Limb (tissue), 2 donors: Measurements from ENCODE around the gene SFXN1.
"Not testable (repeated sequence)": the region's sequence is repeated elsewhere in the genome, so short reads cannot be mapped to it uniquely, and the experiment has no call there.

Source experiments
- DNase-seq, 2 donors: peaks; one replicate each; pipeline ENCODE4 v3.0.0-alpha.2; 2016; ENCODE audit errors: extremely low spot score in 2 of 2

The SFXN1 gene, protein sequence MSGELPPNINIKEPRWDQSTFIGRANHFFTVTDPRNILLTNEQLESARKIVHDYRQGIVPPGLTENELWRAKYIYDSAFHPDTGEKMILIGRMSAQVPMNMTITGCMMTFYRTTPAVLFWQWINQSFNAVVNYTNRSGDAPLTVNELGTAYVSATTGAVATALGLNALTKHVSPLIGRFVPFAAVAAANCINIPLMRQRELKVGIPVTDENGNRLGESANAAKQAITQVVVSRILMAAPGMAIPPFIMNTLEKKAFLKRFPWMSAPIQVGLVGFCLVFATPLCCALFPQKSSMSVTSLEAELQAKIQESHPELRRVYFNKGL

DNA sequence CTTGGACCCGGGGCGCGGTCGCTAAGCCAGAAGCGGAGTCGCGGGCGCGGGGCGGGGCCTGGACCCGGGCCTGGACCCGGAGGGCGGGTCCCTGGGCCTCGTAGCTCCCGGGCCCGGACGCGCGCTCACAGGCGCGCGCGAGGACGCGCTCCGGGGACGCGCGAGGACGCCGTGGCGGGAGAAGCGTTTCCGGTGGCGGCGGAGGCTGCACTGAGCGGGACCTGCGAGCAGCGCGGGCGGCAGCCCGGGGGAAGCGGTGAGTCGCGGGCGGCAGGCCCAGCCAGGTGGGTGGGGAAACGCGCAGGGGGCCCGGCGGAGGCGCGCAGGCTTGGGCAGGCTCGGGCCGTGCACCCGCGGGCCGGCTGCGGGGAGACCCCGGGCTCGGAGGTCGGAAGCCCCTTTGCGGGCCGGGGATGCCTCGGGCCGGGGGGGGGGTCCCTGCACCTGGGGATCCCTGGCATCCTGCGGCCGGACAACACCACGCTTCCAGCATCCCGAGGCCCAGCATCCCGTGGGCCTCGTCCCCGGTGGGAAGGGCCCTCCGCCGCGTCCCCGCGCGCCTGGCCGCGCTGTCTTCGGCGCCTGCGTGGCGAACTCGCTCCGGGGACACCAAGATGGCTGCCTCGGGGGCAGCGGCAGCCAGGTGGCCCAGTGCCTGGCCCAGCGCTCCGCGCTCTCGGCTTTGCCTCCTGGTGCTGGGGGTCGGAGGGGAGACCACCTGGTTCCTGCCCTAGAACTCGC, at the start of gene SFXN1:
SFXN1 (plus strand) TSS at position 177 of the 741 bp plus-strand sequence. CDS start 13,544 bp downstream, outside the sequence.
- DNase-seq = peak; percentile 74 to 91

DNA sequence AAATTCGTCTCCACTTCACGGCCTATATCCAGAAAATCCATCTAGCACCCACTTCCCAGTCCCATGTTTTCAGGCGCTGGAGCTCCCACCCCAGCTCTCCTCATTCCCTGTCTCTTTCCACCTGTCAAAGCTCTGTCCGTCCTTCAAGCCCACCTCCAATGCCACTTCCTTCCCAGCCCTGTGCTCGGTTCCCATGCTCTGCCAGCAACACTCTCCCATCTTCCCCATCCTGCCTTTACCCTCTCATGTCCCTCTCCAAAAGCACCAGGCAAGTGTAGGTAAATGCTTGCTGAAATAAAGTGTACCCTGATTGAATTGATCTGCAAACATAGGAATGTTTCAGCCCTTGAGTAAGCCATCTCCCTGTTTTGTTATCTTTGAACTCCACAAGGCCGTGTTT, 43.6 kb upstream of the SFXN1 start:
- DNase-seq = no peak

DNA sequence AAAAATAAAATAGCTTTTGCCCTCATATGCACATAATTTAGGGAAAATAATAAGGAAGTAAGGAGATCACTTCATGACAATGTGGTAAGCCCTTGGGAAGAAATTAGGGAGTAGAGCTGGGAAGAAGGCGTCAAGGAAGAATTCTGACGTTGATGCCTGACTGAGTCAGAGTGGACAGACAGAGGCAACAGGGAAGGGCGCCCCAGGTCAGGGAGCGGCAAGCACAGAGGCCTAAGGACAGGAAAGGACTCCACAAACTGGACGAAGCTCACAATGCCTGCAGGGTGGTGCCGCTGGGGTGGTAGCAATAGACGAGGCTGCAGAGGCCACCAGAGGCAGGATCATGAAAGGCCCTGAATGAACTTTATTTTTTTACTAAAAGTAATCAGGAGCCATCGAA, 42.0 kb upstream of the SFXN1 start:
- no peak for DNase-seq

DNA sequence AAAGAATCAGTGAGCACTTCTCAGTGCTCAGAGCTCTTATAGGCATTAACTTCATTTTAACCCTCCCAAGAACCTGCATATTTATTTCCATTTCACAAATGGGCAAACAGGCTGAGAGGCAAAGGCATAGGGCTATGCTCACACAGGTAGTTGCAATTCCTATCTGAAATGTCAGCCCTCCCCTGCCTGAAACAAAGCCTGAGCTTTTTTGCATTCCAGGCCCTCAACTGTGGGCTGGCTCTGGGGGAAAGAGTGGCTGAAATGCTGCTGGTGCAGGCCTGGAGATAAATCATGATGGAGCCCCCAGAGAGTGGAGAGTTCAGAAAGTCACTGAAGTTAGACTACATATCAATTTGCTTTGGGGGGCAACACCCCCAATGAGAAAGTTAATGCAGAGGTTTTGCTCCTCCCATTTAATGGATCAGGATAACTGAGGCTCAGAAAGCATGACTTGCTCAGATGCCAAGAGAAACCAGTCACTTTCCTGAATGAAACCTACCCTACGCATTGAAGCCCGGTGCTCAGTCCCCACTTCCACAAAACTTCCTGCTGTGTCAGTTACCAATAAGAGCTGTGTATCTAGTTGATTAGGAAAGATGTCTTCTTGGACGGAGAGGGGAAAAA, 40.0 kb upstream of the SFXN1 start:
- no peak for DNase-seq

DNA sequence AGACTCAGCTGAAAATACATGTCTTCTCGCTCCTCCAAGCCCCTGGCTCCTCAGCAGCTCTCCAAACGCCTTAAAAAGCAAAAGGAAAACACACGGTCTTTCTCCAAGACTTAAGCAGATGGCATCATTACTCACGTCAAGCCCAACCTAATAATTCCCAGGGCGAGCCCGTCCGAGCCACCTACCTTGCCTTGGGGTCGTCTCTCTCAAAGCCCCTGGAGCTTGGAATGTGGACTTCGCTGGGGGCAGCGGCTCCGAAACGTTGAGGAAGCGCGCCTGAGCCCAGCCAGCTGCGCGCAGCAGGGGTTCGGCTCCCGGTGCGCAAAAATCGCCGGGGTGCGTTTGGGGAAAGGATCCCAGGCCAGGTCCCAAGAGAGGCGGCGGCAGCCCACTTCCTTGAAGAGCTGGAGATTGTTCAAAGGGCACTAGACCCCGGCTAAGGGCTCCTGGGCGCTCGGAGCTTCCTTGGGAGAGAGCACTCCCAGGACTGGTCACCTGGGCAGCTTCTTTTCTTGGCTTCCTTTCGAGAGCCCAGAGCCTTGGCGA, 34.8 kb upstream of the SFXN1 start:
- peak in 1 of 2 donors; percentile 38 for DNase-seq

DNA sequence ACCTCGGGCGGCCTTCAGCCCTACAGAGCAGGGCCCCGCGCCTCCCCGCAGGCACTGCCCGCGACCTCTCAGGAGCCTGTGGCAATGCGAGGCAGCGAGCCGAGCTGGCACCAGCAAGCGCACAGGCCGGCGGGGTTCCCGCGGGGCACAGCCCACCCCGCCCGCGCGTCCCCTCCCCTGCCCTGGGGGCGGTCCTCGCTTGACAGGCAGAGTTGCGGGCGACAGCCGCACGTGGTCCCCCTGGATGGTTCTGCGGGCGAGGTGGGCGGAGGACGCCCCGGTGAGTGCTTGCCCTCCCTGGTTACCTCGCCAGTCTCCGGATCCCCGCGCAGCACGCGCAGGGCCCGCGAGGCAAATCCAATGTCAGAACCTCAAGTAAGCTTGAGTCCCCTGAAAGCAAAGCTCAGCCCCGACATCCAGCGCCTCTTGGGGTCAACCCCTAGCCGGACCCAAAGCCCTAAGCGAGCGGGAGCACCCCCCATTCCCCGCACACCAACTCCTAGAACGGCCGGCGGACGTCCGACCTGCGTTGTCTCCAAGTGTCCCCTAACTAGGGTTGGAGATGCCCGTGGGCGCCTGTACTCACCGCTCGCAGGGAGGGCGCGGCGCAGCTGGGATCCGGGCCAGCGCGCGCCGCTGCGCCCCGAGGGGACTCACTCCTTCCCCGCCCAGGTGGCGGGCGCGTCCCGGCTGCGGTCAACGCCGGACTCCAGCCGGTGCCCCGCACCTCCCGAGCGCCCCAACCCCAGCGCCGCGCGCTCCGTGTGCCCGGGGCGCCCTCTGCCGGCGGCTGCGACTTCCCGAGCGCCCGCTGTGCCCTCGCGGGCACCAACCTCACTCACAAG, 34.1 kb upstream of the SFXN1 start, which contains the start of gene DRD1:
DRD1 (minus strand) TSS at position 123 of the 845 bp plus-strand sequence. CDS start 1,083 bp downstream, outside the sequence.
- DNase-seq = peak; percentile 13 to 79

DNA sequence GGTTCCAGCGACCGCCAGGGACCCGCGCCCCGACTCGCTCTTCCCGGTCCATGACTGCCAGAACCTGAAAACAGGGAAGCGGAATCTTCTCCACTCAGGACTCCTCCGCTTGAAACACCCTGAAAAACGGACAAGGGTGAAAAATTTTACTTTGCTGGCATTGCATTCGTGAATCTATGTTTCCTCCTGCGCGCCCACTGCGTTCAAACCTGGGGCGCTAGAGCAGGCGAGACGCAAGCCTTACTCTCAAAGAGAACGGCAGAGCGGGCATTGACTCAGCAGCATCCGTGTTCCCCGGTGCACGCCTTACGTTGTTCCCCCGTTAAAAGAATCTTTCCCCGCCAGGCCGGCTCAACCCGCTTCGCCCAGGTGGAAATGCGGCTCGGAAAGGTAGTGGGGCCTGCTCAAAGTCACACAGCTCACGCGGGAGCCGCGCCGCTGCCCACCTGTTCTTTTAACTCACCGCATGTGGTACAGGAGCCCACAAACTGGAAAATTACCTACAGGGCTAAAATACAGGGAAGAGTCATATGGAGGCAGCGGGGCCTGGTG, 33.4 kb upstream of the SFXN1 start:
- DNase-seq = no peak

DNA sequence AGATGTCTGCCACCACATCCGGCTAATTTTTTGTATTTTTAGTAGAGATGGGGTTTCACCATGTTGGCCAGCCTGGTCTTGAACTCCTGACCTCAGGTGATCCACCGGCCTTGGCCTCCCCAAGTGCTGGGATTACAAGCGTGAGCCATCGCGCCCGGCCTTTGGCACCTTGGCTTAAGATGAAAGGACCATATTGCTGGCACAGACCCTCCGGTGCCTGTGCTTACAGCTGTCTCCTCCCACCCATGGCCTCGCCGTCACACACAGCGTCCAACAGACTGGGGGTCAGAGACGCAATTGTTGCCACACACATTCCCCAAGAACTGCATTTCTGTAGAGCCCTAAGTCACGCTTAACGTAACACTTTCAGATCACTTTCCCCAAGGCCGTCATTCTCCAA, 32.0 kb upstream of the SFXN1 start:
- DNase-seq = not testable (repeated sequence)

DNA sequence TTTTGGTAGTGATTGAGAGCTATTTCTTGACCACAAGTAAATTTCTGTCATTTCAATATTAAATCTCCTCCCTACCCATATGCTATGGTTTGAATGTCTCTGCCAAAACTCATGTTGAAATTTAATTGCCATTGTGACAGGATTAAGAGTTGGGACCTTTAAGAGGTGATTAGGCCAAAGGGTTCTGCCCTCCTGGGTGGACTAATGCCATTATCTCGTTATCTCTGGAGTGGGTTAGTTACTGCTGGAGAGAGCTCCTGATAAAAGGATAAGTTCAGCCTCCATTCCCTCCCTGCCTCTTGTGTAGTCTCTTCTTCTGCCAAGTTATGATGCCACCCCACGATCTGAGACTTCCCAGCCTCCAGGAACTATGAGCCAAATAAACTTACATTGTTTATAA, 30.8 kb upstream of the SFXN1 start:
- no peak for DNase-seq

DNA sequence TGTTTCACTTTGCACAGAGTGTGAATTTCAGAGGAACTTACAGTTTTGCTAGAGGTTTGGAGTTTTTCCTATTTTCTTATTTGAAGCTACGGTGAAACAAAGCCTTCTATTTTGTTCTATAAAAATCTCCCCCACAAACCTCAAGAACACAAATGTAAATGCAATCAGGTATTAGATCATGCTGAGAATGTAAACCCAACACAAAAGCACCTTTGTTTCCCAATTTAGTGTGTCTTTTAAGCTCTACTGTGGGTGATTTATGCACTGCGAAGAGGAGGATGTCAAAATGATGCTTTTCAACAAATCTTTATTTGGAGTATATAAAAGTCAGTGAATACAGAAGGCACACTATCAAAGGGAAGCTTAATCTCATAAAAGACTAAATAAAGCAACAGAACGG, 30.1 kb upstream of the SFXN1 start:
- DNase-seq = no peak

DNA sequence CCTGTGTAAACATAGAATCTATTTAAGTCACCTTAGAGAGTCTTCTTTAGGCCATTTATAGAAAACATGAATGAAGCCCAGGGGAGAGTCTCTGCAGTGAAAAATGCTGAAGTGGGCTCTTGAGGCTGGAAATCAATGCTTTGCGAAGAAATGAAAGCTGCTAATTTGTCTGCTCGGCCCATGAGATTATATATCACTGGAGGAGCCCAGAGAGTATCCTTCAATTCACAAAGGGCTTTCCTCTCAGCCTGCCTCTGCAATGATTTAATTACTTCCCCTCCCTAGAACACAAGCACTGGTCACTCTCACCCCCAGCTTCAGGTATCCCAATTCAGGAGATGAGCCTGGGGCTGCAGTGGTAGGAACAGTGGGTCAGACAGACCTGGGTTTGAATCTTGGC, 26.2 kb upstream of the SFXN1 start:
- no peak for DNase-seq

DNA sequence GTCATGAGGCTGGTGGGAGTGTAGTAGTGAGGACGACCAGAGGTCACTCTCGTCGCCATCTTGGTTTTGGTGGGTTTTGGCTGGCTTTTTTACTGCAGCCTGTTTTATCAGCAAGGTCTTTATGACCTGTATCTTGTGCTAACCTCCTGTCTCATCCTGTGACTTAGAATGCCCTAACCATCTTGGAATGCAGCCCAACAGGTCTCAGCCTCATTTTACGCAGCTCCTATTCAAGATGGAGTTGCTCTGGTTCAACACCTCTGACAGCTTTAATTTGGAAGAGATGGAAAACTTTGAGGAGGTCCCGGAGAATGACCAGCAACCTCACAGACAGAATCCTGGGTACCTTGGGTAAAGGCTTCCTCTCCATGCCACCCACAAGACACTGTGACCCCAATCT, 24.0 kb upstream of the SFXN1 start:
- DNase-seq = not testable (repeated sequence)

DNA sequence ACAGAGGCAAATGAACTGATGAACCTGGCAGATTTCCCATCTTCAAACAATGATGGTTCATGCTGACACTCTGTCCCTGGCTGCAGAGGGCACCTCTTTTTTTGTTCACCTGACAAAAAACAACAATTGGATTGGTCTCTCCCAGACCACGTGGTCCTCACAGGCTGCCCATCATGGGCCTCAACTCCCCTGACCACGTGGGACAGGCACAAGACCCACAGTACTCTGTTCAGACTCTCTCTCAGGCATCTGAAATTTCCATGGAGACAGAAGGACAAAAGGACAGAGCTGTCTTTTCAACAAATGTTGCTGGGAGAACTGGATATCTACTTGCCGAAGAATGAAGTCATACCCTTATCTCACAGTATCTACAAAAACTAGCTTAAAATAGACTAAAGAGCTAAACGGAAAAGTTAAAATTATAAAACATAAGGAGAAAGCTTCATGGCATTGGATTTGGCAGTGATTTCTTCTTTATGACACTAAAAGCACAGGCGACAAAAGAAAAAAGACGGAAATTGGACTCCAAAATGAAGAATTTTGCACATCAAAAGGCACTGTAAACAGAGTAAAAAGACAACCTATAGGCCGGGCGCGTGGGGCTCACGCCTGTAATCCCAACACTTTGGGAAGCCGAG, 22.1 kb upstream of the SFXN1 start:
- no peak for DNase-seq

DNA sequence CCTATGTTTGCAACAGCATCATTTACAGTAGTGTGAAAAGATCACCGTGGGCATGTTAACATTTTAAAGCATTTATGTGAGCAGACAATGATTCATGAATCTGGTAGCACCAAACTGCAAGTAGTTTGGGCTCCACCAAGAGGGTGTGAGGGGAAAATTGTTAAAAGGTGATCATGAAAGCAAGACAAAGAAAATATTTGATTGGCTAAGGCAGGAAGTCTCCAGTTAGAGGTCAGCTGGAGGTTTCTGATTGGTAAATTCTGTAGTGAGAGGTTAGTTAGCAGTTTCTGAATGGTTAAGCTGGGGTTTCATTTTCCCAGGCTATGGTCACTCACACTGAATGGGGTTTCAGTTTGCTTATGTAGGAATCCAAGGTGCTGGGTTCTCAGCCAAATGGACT, 20.9 kb upstream of the SFXN1 start:
- DNase-seq = no peak

DNA sequence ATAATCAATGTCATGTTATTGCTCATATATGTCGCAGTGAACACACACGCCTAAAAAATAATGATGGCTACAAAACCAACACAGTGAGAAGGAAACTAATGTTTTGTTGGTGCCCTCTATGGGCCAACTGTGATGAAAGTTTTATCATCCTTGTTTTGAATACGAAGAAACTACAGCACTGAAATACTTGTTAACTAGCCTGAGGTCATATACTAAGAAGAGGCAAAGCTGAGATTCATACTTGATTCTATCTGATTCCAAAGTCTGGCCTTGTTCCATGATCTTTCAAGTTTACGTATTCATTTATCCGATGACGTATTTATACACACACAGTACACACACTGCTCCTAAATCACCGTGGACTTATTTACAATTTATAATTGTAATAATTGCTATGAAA, 18.2 kb upstream of the SFXN1 start:
- peak in 1 of 2 donors; percentile 23 for DNase-seq

DNA sequence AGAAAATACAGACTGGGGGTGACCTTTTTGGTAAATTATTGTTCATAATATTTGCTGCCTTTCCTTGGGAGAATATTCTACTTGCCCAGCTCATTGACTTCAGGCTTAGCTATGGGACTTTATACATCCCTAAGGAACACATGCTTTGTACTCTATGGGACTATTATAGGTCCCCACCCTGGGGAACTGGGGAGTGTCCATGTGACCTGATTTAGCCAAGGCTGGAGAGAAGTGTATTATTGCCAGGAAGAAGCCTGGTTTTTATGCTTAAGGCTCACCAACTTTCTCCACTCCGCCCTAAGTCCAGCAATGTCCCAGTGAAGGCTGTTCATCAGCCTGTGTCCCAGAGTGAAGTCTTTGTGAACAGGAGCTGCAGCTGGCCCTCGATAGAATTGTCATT, 17.8 kb upstream of the SFXN1 start:
- no peak for DNase-seq

DNA sequence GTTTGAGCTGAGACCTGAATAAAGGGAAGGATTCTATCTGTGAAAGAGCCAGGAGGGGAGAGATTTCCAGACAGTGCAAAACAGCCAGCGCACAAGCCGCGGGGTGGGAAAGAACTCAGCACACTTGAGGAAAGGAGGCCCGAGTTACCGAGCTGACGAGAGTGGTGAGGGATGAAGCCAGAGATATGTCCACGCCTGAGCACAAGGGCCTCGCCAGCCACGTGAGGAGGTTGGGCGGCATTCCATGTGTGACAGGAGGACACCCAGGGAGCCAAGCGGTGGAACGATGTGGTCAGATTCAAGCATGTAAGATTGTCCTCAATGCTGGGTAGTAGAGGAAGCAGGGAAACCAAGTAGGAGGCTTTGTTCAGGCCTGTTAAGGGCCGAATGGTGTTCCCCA, 17.0 kb upstream of the SFXN1 start:
- DNase-seq = no peak

DNA sequence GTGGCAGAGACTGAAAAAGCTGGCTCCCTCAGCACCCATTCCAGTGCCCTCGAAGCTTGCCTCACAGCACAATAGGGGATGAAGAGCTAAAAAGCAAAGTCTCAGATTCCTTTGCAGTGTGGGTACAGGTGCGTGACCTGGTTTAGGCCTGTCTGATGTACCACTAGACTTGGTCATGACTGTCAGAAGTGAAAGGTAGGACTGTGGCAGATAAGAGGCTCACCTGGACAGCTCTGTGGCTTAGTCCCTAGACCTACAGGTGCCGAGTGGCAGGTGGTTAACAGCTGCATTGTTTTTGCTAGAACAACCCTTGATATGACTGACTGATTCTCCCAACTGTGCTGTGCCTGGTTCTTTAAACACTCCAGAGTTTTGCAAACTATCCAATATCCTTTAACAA, 14.7 kb upstream of the SFXN1 start:
- no peak for DNase-seq

DNA sequence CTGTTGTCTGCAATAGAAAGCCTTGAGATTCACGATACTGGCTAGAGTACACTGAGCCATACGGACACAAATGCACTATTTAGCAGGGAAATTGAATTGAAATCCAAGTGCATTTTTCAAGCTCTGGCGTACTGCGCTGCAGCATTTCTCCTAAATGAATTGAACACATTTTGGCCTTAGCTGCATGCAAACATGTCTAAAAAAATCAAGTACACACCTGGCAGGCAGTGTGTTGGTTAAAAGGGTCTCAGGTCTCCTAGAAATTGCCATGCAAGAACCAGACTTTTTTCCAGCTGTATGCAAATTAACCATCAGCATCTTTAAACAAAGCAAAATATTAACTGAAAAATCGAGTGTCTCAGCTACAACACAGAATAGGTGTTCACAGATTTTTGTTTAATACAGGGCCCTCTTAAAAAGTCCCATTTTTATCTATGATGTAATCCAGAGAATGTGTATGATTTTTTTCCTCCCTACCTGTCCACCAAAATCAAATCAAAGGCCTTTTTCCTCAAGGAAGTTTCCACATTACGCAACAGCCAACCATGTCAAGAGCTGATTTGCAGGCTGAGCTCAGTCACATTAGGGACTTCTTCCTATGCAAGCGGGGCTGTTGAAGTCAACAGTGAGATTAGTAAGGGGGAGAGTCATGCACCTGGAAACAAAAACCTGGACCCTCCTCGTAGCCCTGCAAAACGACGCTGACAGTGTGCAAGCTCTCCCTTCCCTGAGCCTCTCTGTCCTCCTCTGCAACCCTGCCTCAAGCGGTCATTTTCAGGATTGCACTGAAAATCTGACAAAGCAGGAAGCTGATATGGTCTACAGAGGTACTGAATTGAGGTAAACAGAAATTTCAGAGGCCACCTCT, 14.1 kb upstream of the SFXN1 start:
- peak; percentile 16 to 74 for DNase-seq

DNA sequence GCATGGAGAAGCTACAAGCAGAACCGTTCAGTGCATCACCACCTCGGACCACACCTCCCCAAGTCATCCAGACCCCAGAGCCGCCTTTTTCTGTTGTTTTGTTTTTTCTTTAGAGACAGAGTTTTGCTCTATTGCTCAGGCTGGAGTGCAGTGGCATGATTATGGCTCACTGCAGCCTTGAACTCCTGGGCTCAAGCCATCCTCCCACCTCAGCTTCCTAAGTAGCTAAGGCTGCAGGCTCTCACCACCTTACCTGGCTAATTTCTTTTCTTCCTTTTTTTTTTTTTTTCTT, 13.5 kb upstream of the SFXN1 start:
- no peak for DNase-seq
